ELF-1 (cell line): ENCODE data around the gene LRRC71.

ENCODE experiments used
- DNase-seq: peaks from one replicate; pipeline ENCODE4 v3.0.0-alpha.2; 2016; ENCODE audit warnings: low read depth, low spot score

Gene LRRC71

GRCh38 chr1:156945881-156946661 is 25.6 kb downstream of the LRRC71 start:
- DNase-seq, result no peak

DNA sequence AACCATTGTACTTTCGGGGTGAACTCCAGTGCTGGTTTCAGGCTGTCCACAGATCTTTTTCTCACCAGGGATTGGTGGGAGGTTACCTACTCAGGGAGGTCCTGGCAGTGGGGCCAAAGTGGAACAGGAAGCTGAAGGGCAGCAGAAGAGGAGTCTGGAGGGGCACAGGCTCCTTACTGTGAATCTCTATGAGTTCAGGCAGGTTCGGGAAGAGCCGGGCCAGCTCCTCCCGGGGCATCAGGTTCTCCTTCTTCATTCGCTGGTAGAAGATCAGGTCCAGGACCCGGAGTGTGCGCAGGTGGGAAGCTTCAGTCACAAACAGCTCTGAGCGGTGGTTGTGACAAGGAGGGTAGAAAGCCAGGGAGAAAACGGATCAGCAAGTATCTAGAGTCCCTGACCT is 26.7 kb downstream of the LRRC71 start:
- no peak for DNase-seq

- DNase-seq, result no peak
Measured at GRCh38 chr1:156947818-156948525, 27.5 kb downstream of the LRRC71 start.

DNA sequence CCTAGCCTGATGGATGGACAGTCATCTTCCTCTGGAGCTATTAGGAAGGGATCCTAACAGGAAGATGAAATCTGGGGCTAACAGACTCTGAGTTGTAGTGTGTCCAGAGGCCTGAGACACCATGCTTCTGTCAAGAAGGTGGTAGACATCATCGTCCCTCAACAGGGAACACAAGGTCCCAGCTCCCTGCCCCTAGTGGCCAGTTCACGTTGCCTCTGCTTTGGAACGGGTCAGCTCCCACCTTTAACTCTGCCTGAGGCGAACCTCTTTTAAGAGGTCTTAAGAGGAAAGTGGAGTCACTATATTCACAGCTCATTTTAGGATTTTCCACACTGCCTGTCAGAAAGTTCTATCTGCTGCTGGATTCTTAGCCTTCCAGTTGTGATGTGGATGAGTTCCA is 28.3 kb downstream of the LRRC71 start:
- DNase-seq, result peak; percentile 55

GRCh38 chr1:156949127-156949526 is 28.7 kb downstream of the LRRC71 start:
- peak; percentile 40 for DNase-seq

DNA sequence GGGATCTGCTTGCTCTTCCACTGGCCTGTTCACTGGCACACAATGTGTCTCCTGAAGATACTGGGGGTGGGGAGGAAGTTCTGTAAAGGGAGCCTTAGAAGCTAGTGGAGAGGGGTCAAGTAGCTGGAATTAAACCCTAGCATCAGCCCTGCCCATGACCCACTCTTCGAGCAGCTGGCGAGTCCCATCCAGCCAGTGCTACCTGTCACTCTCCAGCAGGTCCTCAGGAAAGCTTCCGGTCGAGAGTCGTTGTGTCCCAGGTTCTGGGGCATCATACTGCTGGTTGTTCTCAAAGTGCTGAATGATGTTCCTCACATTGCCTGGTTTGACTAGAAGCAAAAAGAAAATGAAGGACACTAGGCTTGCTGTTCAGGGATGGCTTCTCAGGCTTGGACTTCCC is 30.9 kb downstream of the LRRC71 start:
- DNase-seq, result no peak

DNA sequence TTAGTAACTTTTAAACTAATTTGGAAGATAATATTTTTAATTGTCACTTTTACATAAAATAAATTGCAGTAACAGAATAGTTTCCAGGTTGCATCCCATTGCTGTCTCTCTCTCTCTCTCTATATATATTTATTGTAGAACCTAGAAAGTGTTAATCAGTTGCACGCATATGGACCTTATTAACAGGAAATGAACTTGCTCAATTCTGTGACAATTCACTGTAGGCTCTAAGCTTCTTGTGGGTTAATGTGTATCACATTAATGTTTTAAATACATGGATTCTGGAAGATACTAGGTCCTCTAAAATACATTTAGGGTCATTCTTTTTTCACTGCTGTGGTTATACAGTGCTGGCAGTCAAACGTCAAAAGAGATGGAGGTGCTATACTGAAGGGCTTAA is 33.1 kb downstream of the LRRC71 start:
- no peak for DNase-seq

GRCh38 chr1:156956333-156956732 is 35.9 kb downstream of the LRRC71 start:
- DNase-seq, result no peak

DNA sequence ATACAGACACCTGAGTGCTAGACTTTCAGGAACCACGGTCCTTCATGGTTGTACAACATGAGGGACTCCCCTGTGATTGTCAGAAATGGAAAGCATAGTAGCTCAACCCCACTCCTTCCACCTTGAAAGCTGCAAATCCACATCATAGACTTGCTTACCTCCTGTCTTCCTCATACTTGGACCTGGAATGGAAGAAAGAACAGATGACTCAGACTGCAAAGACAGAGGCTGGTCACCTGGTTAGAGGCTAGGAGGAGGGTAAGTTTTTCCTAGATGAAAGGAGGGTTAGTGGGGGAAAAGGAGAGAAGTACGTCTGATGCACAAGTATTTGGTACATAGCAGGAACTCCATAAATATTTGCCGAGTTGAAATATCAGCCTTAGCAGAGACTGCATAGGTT is 37.2 kb downstream of the LRRC71 start:
- DNase-seq, result no peak

DNA sequence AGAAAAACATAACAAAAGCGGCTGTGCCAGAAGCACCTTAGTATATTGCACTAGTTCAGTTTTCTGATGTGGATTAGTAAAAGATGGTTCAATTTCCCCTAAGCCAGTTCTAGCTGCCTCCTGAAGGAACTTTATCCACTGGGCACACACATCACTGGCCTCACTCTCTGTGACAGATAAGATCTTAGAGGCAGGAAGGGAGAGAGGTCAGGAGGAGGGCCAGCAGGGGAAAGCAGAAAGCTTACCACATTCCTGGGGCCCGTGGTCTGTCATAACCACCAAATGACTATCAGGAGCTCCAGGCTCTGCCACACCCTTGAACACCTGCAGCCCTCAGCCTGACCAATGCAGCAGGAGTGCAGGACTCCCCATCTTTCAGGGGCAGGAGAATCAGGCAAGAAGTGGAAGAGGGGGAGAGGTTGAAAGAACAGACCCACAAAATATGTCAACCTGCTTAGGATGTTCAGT is 37.8 kb downstream of the LRRC71 start:
- no peak for DNase-seq

DNA sequence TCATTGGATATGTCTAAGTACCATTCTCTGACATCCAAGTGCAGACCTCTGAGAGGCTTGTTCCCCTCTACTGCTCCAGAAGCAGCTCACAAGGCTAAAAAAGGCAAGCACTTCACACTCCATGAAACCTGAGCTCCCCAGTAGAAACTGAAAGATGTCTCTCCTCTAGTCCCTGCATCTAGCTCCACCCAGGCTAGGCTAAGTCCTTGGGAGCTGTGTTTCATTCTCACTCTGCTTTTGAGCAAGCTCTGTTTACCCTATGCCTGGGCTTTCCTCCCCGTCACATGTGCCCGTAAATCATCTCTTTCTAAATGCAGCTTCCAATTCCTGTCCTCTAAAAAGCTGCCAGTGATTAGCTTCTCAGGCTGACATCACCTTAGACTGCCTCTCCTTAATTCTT is 39.0 kb downstream of the LRRC71 start:
- no peak for DNase-seq

GRCh38 chr1:156959925-156960324 is 39.5 kb downstream of the LRRC71 start:
- no peak for DNase-seq

GRCh38 chr1:156961709-156962108 is 41.3 kb downstream of the LRRC71 start:
- DNase-seq, result peak; percentile 8

GRCh38 chr1:156963621-156964020 is 43.2 kb downstream of the LRRC71 start:
- no peak for DNase-seq

DNA sequence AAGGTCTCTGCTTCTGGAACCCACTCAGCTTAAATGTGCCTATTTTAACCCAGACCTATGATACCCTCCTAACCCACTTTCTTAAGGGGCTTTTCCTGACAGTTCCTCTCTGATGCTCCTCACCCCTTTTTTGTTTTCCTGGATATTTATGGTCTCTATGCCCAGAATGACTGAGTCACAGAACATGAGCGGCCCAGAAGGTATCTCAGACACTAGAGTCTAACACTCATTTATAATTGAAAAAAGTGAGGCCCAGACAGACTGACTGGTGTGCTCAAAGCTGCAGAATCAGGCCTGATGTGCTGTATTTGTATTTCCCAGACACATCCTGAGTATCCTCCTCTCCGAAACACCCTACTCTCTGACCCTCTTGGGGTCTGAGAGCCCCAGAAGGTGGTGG is 44.0 kb downstream of the LRRC71 start:
- no peak for DNase-seq

- no peak for DNase-seq
Measured at GRCh38 chr1:156969496-156969895, 49.1 kb downstream of the LRRC71 start.

- no peak for DNase-seq
Measured at GRCh38 chr1:156970017-156970416, 49.6 kb downstream of the LRRC71 start.

DNA sequence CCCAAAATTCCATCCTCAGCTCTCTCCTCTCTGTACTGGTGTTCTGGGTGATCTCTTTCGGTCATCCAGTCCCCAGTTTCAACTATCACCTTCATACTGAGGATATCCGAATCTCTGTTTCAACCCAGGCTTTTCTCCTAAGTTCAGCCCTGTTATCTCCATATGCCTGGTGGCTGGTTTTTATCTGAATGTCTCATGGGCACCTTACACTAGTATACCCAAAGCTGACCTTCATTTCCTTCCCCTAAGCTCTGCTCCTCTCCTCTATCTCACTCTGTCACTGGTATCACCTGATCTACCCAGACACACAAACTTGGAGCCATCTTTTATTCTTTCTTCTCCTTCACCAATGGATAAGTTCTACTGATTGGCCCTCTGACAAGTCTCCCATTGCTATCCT is 53.0 kb downstream of the LRRC71 start:
- no peak for DNase-seq

DNA sequence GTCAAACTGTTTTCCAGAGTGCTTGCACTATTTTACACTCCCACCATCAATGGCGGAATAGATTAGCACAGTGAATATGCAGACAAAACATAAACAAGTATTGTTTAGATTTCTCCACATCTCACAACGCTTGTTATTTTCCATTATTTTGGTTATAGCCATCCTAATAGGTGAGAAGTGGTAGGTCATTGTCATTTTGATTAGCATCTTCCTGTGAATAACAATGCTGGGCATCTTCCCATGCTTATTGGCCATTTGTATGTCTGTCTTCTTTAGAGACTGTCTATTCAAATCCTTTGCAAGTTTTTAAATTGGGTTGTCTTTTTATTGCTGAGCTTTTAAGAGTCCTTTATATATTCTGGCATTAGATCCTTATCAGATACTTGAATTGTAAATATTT is 54.7 kb downstream of the LRRC71 start:
- no peak for DNase-seq

GRCh38 chr1:156980551-156980950 is 60.1 kb downstream of the LRRC71 start:
- no peak for DNase-seq
